ENCODE results near the gene SON.
"Not testable (repeated sequence)": the region's sequence is repeated elsewhere in the genome, so short reads cannot be mapped to it uniquely, and the experiment has no call there.

Gene SON

GRCh38 chr21:33542640-33543504, at the start of gene SON:
TSS of gene SON (plus strand) at chr21:33543038. CDS start at chr21:33543093, 55 bp downstream.
- in situ Hi-C loops (cut with MboI; ENCODE audit: low sequenced_read_pairs) = no loop called here

GRCh38 chr21:33493756-33494155, 49.1 kb upstream of the SON start:
- in situ Hi-C loops (cut with MboI; ENCODE audit: low sequenced_read_pairs) = no loop called here

GRCh38 chr21:33495743-33496142, 47.1 kb upstream of the SON start:
- in situ Hi-C loops (cut with MboI; ENCODE audit: low sequenced_read_pairs) = no loop called here

GRCh38 chr21:33496345-33496744, 46.5 kb upstream of the SON start:
- in situ Hi-C loops (cut with MboI; ENCODE audit: low sequenced_read_pairs) = no loop called here

GRCh38 chr21:33505833-33506232, 37.0 kb upstream of the SON start:
- in situ Hi-C loops (cut with MboI; ENCODE audit: low sequenced_read_pairs) = no loop called here

GRCh38 chr21:33507003-33507402, 35.8 kb upstream of the SON start:
- in situ Hi-C loops (cut with MboI; ENCODE audit: low sequenced_read_pairs) = not testable (repeated sequence)

GRCh38 chr21:33510826-33511225, 32.0 kb upstream of the SON start:
- in situ Hi-C loops (cut with MboI; ENCODE audit: low sequenced_read_pairs) = no loop called here

GRCh38 chr21:33511639-33512038, 31.2 kb upstream of the SON start:
- in situ Hi-C loops (cut with MboI; ENCODE audit: low sequenced_read_pairs) = no loop called here

GRCh38 chr21:33512481-33512880, 30.4 kb upstream of the SON start:
- in situ Hi-C loops (cut with MboI; ENCODE audit: low sequenced_read_pairs) = no loop called here

GRCh38 chr21:33514229-33514628, 28.6 kb upstream of the SON start:
- in situ Hi-C loops (cut with MboI; ENCODE audit: low sequenced_read_pairs) = no loop called here

GRCh38 chr21:33518899-33519298, 23.9 kb upstream of the SON start:
- in situ Hi-C loops (cut with MboI; ENCODE audit: low sequenced_read_pairs) = no loop called here

GRCh38 chr21:33522297-33522952, 20.4 kb upstream of the SON start:
- in situ Hi-C loops (cut with MboI; ENCODE audit: low sequenced_read_pairs) = no loop called here

GRCh38 chr21:33522953-33523349, 19.9 kb upstream of the SON start:
- in situ Hi-C loops (cut with MboI; ENCODE audit: low sequenced_read_pairs) = no loop called here

- in situ Hi-C loops (cut with MboI; ENCODE audit: low sequenced_read_pairs) = no loop called here
These were observed 11.8 kb upstream of the SON start for GRCh38 chr21:33531007-33531406.

- in situ Hi-C loops (cut with MboI; ENCODE audit: low sequenced_read_pairs) = no loop called here
These were observed 5.6 kb upstream of the SON start for GRCh38 chr21:33537212-33537611.

GRCh38 chr21:33539616-33540015, 3.2 kb upstream of the SON start:
- in situ Hi-C loops (cut with MboI; ENCODE audit: low sequenced_read_pairs) = no loop called here

GRCh38 chr21:33540711-33541104, 2.1 kb upstream of the SON start:
- in situ Hi-C loops (cut with MboI; ENCODE audit: low sequenced_read_pairs) = no loop called here

GRCh38 chr21:33541105-33541711, 1.6 kb upstream of the SON start:
- in situ Hi-C loops (cut with MboI; ENCODE audit: low sequenced_read_pairs) = no loop called here

GRCh38 chr21:33541756-33542639, 840 bp upstream of the SON start, which contains the start of gene GART:
TSS of gene GART (minus strand) at chr21:33542117. CDS start at chr21:33539315, 2,802 bp downstream.
- in situ Hi-C loops (cut with MboI; ENCODE audit: low sequenced_read_pairs) = no loop called here

- in situ Hi-C loops (cut with MboI; ENCODE audit: low sequenced_read_pairs) = no loop called here
These were observed 779 bp downstream of the SON start for GRCh38 chr21:33543505-33544129.

Data from HL-60/S4 treated with retinoic acid at 250 ng/mL for 4 days and 3 days (cell line).